Lower leg skin (tissue), 4 donors: Measurements from ENCODE around the gene SNX11. TPM values are rescaled to one million over a fixed set of nuclear protein-coding genes. Genes with fewer than 3 reads are reported as not detected.

Experiments used
- DNase-seq, 2 donors: peaks; one replicate each; pipeline ENCODE4 v3.0.0-alpha.2; 2019; ENCODE audit warnings: low spot score in 2 of 2
- H3K4me3 ChIP-seq: fragments of 200-600 bp; sonication (generic); 2 replicates; pipeline ENCODE4 v1.5.1; 2017; ENCODE audit warnings: mild to moderate bottlenecking, low read depth; ENCODE audit not compliant: poor library complexity, severe bottlenecking
- POLR2A ChIP-seq, 2 donors: fragments of 450-650 bp; IDR thresholded peaks; one replicate each; pipeline ENCODE4 v1.6.1; 2016 to 2017; ENCODE audit warnings: antibody characterized with exemption in 2 of 2, mild to moderate bottlenecking in 1 of 2, moderate library complexity in 1 of 2
- WGBS, 2 donors: methylation state at CpG; one replicate each; pipeline ENCODE4 v1.1.5; 2018; 5-methylcytosine and 5-hydroxymethylcytosine counted together
- intact Hi-C: fragments of 100-400 bp; cut with DNase I; formaldehyde crosslinking; loops from one replicate; pipeline ENCODE4 v1.15.0; 2023; ENCODE audit warnings: low total_unique reads
- total RNA-seq, 4 donors: library from RNA; depleted of rRNA; stranded (reverse); fragments of >200 nt; gene quantifications; one replicate each; pipeline ENCODE4 v1.1.0, GENCODE V29; 2016
- TF ChIP-seq, protein P1 (sequence below), 3 donors: fragments of 450-650 bp; IDR thresholded peaks; one replicate each; pipeline ENCODE4 v1.5.1; 2016; ENCODE audit warnings: antibody characterized with exemption in 3 of 3, mild to moderate bottlenecking in 3 of 3, moderate library complexity in 2 of 3

SNX11 gene
- total RNA-seq, 4 donors from 2014 or later, result 11.1 to 15.7 (median 13.0) TPM

GRCh38 chr17:48152289-48152688 lies 44.7 kb downstream of the SNX11 start:
- intact Hi-C loops, result no loop called here
- WGBS, 2 donors, result 68 to 71% methylated on average over 4 of the region's 4 CpGs
- H3K4me3 ChIP-seq, result no peak overlapping the region

GRCh38 chr17:48153691-48154358 lies 46.3 kb downstream of the SNX11 start:
- DNase-seq, result no peak
- intact Hi-C loops, result no loop called here
- H3K4me3 ChIP-seq, result no peak overlapping the region
- TF ChIP-seq, protein P1, sequence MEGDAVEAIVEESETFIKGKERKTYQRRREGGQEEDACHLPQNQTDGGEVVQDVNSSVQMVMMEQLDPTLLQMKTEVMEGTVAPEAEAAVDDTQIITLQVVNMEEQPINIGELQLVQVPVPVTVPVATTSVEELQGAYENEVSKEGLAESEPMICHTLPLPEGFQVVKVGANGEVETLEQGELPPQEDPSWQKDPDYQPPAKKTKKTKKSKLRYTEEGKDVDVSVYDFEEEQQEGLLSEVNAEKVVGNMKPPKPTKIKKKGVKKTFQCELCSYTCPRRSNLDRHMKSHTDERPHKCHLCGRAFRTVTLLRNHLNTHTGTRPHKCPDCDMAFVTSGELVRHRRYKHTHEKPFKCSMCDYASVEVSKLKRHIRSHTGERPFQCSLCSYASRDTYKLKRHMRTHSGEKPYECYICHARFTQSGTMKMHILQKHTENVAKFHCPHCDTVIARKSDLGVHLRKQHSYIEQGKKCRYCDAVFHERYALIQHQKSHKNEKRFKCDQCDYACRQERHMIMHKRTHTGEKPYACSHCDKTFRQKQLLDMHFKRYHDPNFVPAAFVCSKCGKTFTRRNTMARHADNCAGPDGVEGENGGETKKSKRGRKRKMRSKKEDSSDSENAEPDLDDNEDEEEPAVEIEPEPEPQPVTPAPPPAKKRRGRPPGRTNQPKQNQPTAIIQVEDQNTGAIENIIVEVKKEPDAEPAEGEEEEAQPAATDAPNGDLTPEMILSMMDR (IDR thresholded peaks at IDR 0.05), result no peak
- no peak for TF ChIP-seq POLR2A (IDR thresholded peaks at IDR 0.05)
- WGBS, 2 donors, result 42 to 47% methylated on average over 6 of the region's 6 CpGs

More at GRCh38 chr17:48152289-48152688, 44.7 kb downstream of the SNX11 start:
- DNase-seq, result no peak
- no peak for TF ChIP-seq POLR2A (IDR thresholded peaks at IDR 0.05)
- TF ChIP-seq, protein P1 (IDR thresholded peaks at IDR 0.05), result no peak

DNA sequence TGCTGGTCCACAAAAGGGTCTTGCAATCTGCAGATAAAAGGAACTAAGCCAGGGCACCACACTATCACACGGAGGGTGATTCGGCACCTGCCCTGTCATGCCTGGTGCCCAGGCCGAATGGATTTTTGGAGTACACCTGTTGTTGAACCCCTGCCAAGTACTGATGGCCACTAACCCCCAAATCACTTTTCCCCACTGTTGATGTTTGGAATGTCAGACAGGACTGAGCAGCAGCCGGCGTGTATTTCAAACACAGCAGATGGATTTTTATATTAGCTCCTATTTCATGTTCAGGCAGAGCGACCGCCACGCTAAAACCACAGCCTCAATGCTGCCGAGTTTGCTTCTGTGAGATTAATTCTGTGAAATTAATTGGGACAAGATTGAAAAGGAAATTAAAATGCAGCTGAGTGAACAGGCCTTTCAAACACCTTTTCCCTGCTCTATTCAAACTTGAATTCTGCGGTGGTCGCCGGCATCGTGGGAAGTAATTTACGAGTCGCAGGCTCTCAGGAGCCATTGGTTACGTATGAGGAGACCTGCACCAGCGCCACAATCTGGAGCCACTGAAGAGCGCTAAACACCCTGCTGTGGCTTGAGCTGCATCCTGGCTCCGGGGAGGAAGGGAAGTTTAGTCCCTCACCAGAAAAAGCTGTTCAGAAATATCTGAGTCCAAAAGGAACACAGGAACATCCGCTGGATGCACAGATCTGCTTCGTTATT lies 48.5 kb downstream of the SNX11 start:
- WGBS, 2 donors, result 42 to 45% methylated on average over 21 of the region's 21 CpGs
- intact Hi-C loops, result no loop called here
- H3K4me3 ChIP-seq, result no peak overlapping the region
- DNase-seq, result no peak
- no peak for TF ChIP-seq POLR2A (IDR thresholded peaks at IDR 0.05)
- TF ChIP-seq, protein P1 (IDR thresholded peaks at IDR 0.05), result no peak

GRCh38 chr17:48159232-48159631 lies 51.7 kb downstream of the SNX11 start:
- DNase-seq, result no peak
- intact Hi-C loops, result no loop called here
- 91 to 94% methylated on average over 4 of the region's 4 CpGs for WGBS, 2 donors

GRCh38 chr17:48160177-48161081 lies 52.9 kb downstream of the SNX11 start:
- DNase-seq, result no peak
- intact Hi-C loops, result no loop called here
- H3K4me3 ChIP-seq, result no peak overlapping the region
- TF ChIP-seq, protein P1 (IDR thresholded peaks at IDR 0.05), result no peak
- TF ChIP-seq POLR2A (IDR thresholded peaks at IDR 0.05), result no peak
- WGBS, 2 donors, result 89 to 92% methylated on average over 5 of the region's 5 CpGs

More at GRCh38 chr17:48159232-48159631, 51.7 kb downstream of the SNX11 start:
- TF ChIP-seq, protein P1 (IDR thresholded peaks at IDR 0.05), result no peak
- no peak for TF ChIP-seq POLR2A (IDR thresholded peaks at IDR 0.05)
- H3K4me3 ChIP-seq, result no peak overlapping the region
